WTC11 (cell line): ENCODE results near the gene PHRF1. TPM values are rescaled to one million over a fixed set of nuclear protein-coding genes. Genes with fewer than 3 reads are reported as not detected.

ENCODE experiments used
- ATAC-seq: fragments of 200-7000 bp; cut with Tn5 transposase; 2 replicates; pipeline ENCODE4 v1.10.0; 2021; ENCODE audit warnings: mild to moderate bottlenecking, moderate library complexity
- CTCF ChIA-PET: fragments of 300-600 bp; sonication (Branson Sonifier 250); formaldehyde crosslinking; loops from one replicate; lab custom pipeline; 2021; ENCODE audit warnings: antibody characterized with exemption; lab: Charles Lee
- POLR2A ChIA-PET: fragments of 350-600 bp; sonication (Branson Sonifier 250); formaldehyde crosslinking; loops from one replicate; lab custom pipeline; 2021; ENCODE audit warnings: antibody characterized with exemption; lab: Charles Lee
- DNase-seq: peaks from one replicate; pipeline ENCODE4 v3.0.0; 2021; ENCODE audit warnings: low spot score
- H3K27ac Mint-ChIP-seq: 2 replicates; pipeline ENCODE4 v1.8.0; 2021; ENCODE audit warnings: mixed read lengths
- H3K27me3 Mint-ChIP-seq: 2 replicates; pipeline ENCODE4 v1.8.0; 2021; ENCODE audit warnings: low read depth, mild to moderate bottlenecking, moderate library complexity, mixed read lengths
- H3K36me3 Mint-ChIP-seq: 2 replicates; pipeline ENCODE4 v1.8.0; 2021; ENCODE audit warnings: mixed read lengths
- H3K4me1 Mint-ChIP-seq: 2 replicates; pipeline ENCODE4 v1.8.0; 2022; ENCODE audit warnings: mixed read lengths
- H3K4me3 Mint-ChIP-seq: 2 replicates; pipeline ENCODE4 v1.8.0; 2021; ENCODE audit warnings: mild to moderate bottlenecking, moderate library complexity, mixed read lengths
- H3K9me3 Mint-ChIP-seq: 2 replicates; pipeline ENCODE4 v1.8.0; 2021; ENCODE audit warnings: mixed read lengths
- ATF1 ChIP-seq: sonication (generic); formaldehyde crosslinking; IDR thresholded peaks from 2 replicates; pipeline ENCODE4 v1.8.1; 2023; ENCODE audit warnings: mild to moderate bottlenecking, moderate library complexity, missing genetic modification reagents
- CREB1 ChIP-seq: sonication (generic); formaldehyde crosslinking; IDR thresholded peaks from 2 replicates; pipeline ENCODE4 v1.8.0; 2023; ENCODE audit warnings: mild to moderate bottlenecking, missing genetic modification reagents
- CTCF ChIP-seq: fragments of 200-600 bp; IDR thresholded peaks from 2 replicates; pipeline ENCODE4 v1.8.0; 2022; ENCODE audit warnings: antibody characterized with exemption
- E2F5 ChIP-seq: sonication (generic); formaldehyde crosslinking; IDR thresholded peaks from 2 replicates; pipeline ENCODE4 v1.8.1; 2022; ENCODE audit warnings: mild to moderate bottlenecking, moderate library complexity, missing genetic modification reagents
- ESRRA ChIP-seq: sonication (generic); formaldehyde crosslinking; IDR thresholded peaks from 2 replicates; pipeline ENCODE4 v1.8.1; 2022; ENCODE audit warnings: mild to moderate bottlenecking, missing genetic modification reagents, borderline replicate concordance
- GABPB1 ChIP-seq: sonication (generic); formaldehyde crosslinking; IDR thresholded peaks from 2 replicates; pipeline ENCODE4 v1.8.1; 2023; ENCODE audit warnings: mild to moderate bottlenecking, missing genetic modification reagents
- HMGA2 ChIP-seq: fragments of 250-450 bp; sonication (Bioruptor Pico); IDR thresholded peaks from 2 replicates; pipeline ENCODE4 v1.4.0; 2021; ENCODE audit warnings: mild to moderate bottlenecking, moderate library complexity
- MXD4 ChIP-seq: fragments of 250-450 bp; sonication (Bioruptor Pico); IDR thresholded peaks from 2 replicates; pipeline ENCODE4 v1.8.0; 2021; ENCODE audit warnings: mild to moderate bottlenecking, moderate library complexity, borderline replicate concordance
- MYBL2 ChIP-seq: sonication (generic); formaldehyde crosslinking; IDR thresholded peaks from 2 replicates; pipeline ENCODE4 v1.8.1; 2023; ENCODE audit warnings: mild to moderate bottlenecking, moderate library complexity, missing genetic modification reagents
- SOX15 ChIP-seq: fragments of 250-450 bp; sonication (Bioruptor Pico); IDR thresholded peaks from 2 replicates; pipeline ENCODE4 v1.9.0; 2021; ENCODE audit warnings: mild to moderate bottlenecking
- SP1 ChIP-seq: sonication (generic); formaldehyde crosslinking; conservative IDR thresholded peaks from 2 replicates; pipeline ENCODE4 v1.8.1; 2022; ENCODE audit warnings: missing genetic modification reagents
- TEAD4 ChIP-seq: sonication (generic); formaldehyde crosslinking; IDR thresholded peaks from 2 replicates; pipeline ENCODE4 v1.8.0; 2022; ENCODE audit warnings: mild to moderate bottlenecking, missing genetic modification reagents
- ZNF281 ChIP-seq: sonication (generic); formaldehyde crosslinking; IDR thresholded peaks from 2 replicates; pipeline ENCODE4 v1.8.0; 2023; ENCODE audit warnings: mild to moderate bottlenecking, missing genetic modification reagents
- ZNF512 ChIP-seq: sonication (generic); formaldehyde crosslinking; IDR thresholded peaks from 2 replicates; pipeline ENCODE4 v1.8.1; 2022; ENCODE audit warnings: missing genetic modification reagents, borderline replicate concordance
- total RNA-seq: library from RNA; stranded (reverse); gene quantifications from 3 replicates; pipeline ENCODE4 v1.2.3, GENCODE V29; 2021
- TF ChIP-seq, protein P1 (sequence below): sonication (generic); formaldehyde crosslinking; IDR thresholded peaks from 2 replicates; pipeline ENCODE4 v1.8.1; 2023; ENCODE audit warnings: mild to moderate bottlenecking, missing genetic modification reagents, moderate library complexity
- TF ChIP-seq, protein P2 (sequence below): sonication (generic); formaldehyde crosslinking; IDR thresholded peaks from 2 replicates; pipeline ENCODE4 v1.8.1; 2022; ENCODE audit warnings: low read depth, mild to moderate bottlenecking, moderate library complexity, missing genetic modification reagents, borderline replicate concordance

The PHRF1 gene
- total RNA-seq, 1 experiment from 2014 or later, result 46.9 TPM

- CTCF ChIA-PET, result interaction anchor here (0.6 to 5.8 kb wide), 5 partner anchors 10 to 113 kb away, joined by 3 to 32 read pairs (median 5); partner anchors contain the start of gene LMNTD2
- Mint-ChIP-seq H3K4me1 (peaks cover 35% of the 10 kb centered on the region), H3K9me3 (no peaks in the 10 kb centered on the region), H3K27ac (no peak overlapping the region), H3K36me3 (no peaks in the 10 kb centered on the region), H3K27me3 (peaks cover 16% of the 10 kb centered on the region), H3K4me3 (peak overlapping the region; percentile 66)
- TF ChIP-seq GABPB1 (CRISPR knock-in tag) (0 out of 2 replicates have a peak, but pooled peaks have one; percentile 29), ATF1 (CRISPR knock-in tag) (no peak)
- DNase-seq (no peak), ATAC-seq (no peak)
- POLR2A ChIA-PET, result interaction anchor here (1.0 kb wide), 1 partner anchor 9 kb away, joined by 3 read pairs; no protein-coding TSS in a partner anchor
Observed at GRCh38 chr11:569158-569885, 6.9 kb upstream of the PHRF1 start.

DNA sequence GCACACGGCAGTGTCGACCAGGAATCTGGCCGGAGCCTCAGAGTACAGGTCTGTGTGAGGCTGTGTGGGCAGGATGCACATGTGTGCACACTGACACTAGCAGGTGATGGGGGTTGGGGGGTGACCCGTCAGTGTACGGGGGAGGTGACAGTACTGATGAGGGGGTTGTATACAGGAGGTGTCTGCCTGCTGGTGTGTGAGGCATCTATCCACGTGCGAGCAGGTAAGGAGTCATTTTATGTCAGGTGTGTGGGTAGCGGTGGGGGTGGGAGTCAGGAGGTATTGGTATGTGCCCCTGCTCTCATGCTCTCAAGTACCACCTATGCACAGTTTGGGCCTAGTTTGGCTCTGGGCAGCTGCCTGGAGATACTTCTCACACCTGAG lies 4.5 kb upstream of the PHRF1 start:
- Mint-ChIP-seq H3K27ac (no peak overlapping the region), H3K27me3 (peaks cover 26% of the 10 kb centered on the region), H3K4me3 (no peak overlapping the region), H3K36me3 (no peaks in the 10 kb centered on the region), H3K9me3 (no peaks in the 10 kb centered on the region), H3K4me1 (peaks cover 30% of the 10 kb centered on the region)
- ATAC-seq (no peak), DNase-seq (no peak)
- ChIA-PET POLR2A (no interaction called here), CTCF (interaction anchor here (1.9 kb wide), 1 partner anchor 17 kb away, joined by 8 read pairs; no protein-coding TSS in a partner anchor)
- TF ChIP-seq ZNF512 (CRISPR knock-in tag) (no peak), MYBL2 (CRISPR knock-in tag) (no peak), SP1 (CRISPR knock-in tag) (no peak), TEAD4 (CRISPR knock-in tag) (no peak), CREB1 (CRISPR knock-in tag) (no peak), SOX15 (CRISPR knock-in tag) (no peak), CTCF (no peak), HMGA2 (CRISPR knock-in tag) (no peak), E2F5 (CRISPR knock-in tag) (no peak), ATF1 (CRISPR knock-in tag) (no peak), ESRRA (CRISPR knock-in tag) (no peak), ZNF281 (CRISPR knock-in tag) (no peak), MXD4 (CRISPR knock-in tag) (no peak)
- TF ChIP-seq, protein P1, sequence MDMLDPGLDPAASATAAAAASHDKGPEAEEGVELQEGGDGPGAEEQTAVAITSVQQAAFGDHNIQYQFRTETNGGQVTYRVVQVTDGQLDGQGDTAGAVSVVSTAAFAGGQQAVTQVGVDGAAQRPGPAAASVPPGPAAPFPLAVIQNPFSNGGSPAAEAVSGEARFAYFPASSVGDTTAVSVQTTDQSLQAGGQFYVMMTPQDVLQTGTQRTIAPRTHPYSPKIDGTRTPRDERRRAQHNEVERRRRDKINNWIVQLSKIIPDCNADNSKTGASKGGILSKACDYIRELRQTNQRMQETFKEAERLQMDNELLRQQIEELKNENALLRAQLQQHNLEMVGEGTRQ (CRISPR knock-in tag), result no peak
- TF ChIP-seq, protein P2, sequence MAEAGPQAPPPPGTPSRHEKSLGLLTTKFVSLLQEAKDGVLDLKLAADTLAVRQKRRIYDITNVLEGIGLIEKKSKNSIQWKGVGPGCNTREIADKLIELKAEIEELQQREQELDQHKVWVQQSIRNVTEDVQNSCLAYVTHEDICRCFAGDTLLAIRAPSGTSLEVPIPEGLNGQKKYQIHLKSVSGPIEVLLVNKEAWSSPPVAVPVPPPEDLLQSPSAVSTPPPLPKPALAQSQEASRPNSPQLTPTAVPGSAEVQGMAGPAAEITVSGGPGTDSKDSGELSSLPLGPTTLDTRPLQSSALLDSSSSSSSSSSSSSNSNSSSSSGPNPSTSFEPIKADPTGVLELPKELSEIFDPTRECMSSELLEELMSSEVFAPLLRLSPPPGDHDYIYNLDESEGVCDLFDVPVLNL, result no peak
